SK-N-SH (cell line): ENCODE measurements around the gene GDPD1.

Experiments used
- CTCF ChIP-seq: fragments of 200-600 bp; sonication (generic); IDR thresholded peaks from 2 replicates; pipeline ENCODE4 v1.6.1; 2017; ENCODE audit warnings: antibody characterized with exemption, mild to moderate bottlenecking, moderate library complexity
- EZH2phosphoT487 ChIP-seq: fragments of 200-600 bp; sonication (generic); IDR thresholded peaks from 2 replicates; pipeline ENCODE4 v1.6.1; 2017; ENCODE audit warnings: low read depth, mixed run types, mild to moderate bottlenecking, antibody characterized with exemption, moderate library complexity, borderline replicate concordance
- POLR2AphosphoS5 ChIP-seq: IDR thresholded peaks from 2 replicates; pipeline ENCODE4 v1.6.1; 2012; ENCODE audit warnings: low read depth, low read length
- USF2 ChIP-seq: fragments of 150-350 bp; IDR thresholded peaks from 2 replicates; pipeline ENCODE4 v1.6.1; 2017; ENCODE audit warnings: antibody characterized with exemption, low read length, low read depth, borderline replicate concordance

- TF ChIP-seq CTCF = no peak
- no peak for TF ChIP-seq USF2
- no peak for TF ChIP-seq POLR2AphosphoS5
- no peak for TF ChIP-seq EZH2phosphoT487
Measured at GRCh38 chr17:59185997-59186396, 34.3 kb upstream of the GDPD1 start.
